H9 (cell line): ENCODE data around the gene RASSF3. TPM values are rescaled to one million over a fixed set of nuclear protein-coding genes. Genes with fewer than 3 reads are reported as not detected.
A peak's percentile ranks its signal among the peaks of the same experiment; 100 is the strongest.

Experiments
- DNase-seq: peaks from one replicate; pipeline ENCODE4 v3.0.0-alpha.2; 2017
- H2AFZ ChIP-seq: one replicate; pipeline ENCODE4 v1.6.1; 2013; ENCODE audit warnings: mild to moderate bottlenecking, low read length, control low read depth, moderate library complexity
- H2AK5ac ChIP-seq: 2 replicates; pipeline ENCODE4 v1.6.1; 2013; ENCODE audit warnings: low read length, control low read depth, mixed read lengths; ENCODE audit not compliant: insufficient read length
- H2BK120ac ChIP-seq: one replicate; pipeline ENCODE4 v1.6.1; 2013; ENCODE audit warnings: low read depth, mild to moderate bottlenecking, low read length, control low read depth, inconsistent platforms; ENCODE audit not compliant: poor library complexity, severe bottlenecking
- H2BK12ac ChIP-seq: 2 replicates; pipeline ENCODE4 v1.6.1; 2013; ENCODE audit warnings: low read length, control low read depth, mixed read lengths, low read depth; ENCODE audit not compliant: insufficient read length
- H2BK15ac ChIP-seq: 2 replicates; pipeline ENCODE4 v1.6.1; 2013; ENCODE audit warnings: low read depth, low read length, control low read depth
- H2BK20ac ChIP-seq: one replicate; pipeline ENCODE4 v1.6.1; 2013; ENCODE audit warnings: low read depth, mild to moderate bottlenecking, low read length, control low read depth, inconsistent platforms; ENCODE audit not compliant: poor library complexity, severe bottlenecking
- H2BK5ac ChIP-seq: 2 replicates; pipeline ENCODE4 v1.6.1; 2013; ENCODE audit warnings: low read length, control low read depth, mixed read lengths; ENCODE audit not compliant: insufficient read length
- H3K14ac ChIP-seq: 2 replicates; pipeline ENCODE4 v1.6.1; 2013; ENCODE audit warnings: low read length, control low read depth; ENCODE audit not compliant: insufficient read depth
- H3K18ac ChIP-seq: 2 replicates; pipeline ENCODE4 v1.6.1; 2013; ENCODE audit warnings: low read depth, mild to moderate bottlenecking, mixed read lengths, low read length, control low read depth; ENCODE audit not compliant: insufficient read length
- H3K23ac ChIP-seq: 2 replicates; pipeline ENCODE4 v1.6.1; 2013; ENCODE audit warnings: low read length, control low read depth, mixed read lengths, low read depth; ENCODE audit not compliant: insufficient read length
- H3K23me2 ChIP-seq: 2 replicates; pipeline ENCODE4 v1.6.1; 2013; ENCODE audit warnings: low read depth, mild to moderate bottlenecking, mixed read lengths, low read length, control low read depth; ENCODE audit not compliant: insufficient read length, poor library complexity, severe bottlenecking
- H3K27ac ChIP-seq: 2 replicates; pipeline ENCODE4 v1.5.1; 2013; ENCODE audit warnings: low read length, control low read depth, mixed read lengths, low read depth; ENCODE audit not compliant: insufficient read length
- H3K27me3 ChIP-seq: 2 replicates; pipeline ENCODE4 v1.6.1; 2013; ENCODE audit warnings: low read length, control low read depth, inconsistent platforms; ENCODE audit not compliant: insufficient read depth
- H3K4ac ChIP-seq: 2 replicates; pipeline ENCODE4 v1.6.1; 2013; ENCODE audit warnings: low read depth, mild to moderate bottlenecking, control low read depth, inconsistent platforms, low read length, moderate library complexity
- H3K4me1 ChIP-seq: 2 replicates; pipeline ENCODE4 v1.6.1; 2013; ENCODE audit warnings: low read length, control low read depth, inconsistent platforms; ENCODE audit not compliant: insufficient read depth
- H3K4me2 ChIP-seq: 2 replicates; pipeline ENCODE4 v1.6.1; 2013; ENCODE audit warnings: low read length, control low read depth, mixed read lengths; ENCODE audit not compliant: insufficient read length, insufficient read depth
- H3K56ac ChIP-seq: 2 replicates; pipeline ENCODE4 v1.6.1; 2013; ENCODE audit warnings: low read depth, mild to moderate bottlenecking, mixed read lengths, low read length, control low read depth; ENCODE audit not compliant: insufficient read length
- H3K79me1 ChIP-seq: 2 replicates; pipeline ENCODE4 v1.6.1; 2013; ENCODE audit warnings: low read depth, mild to moderate bottlenecking, moderate library complexity, low read length, control low read depth, inconsistent platforms; ENCODE audit not compliant: insufficient read depth, poor library complexity, severe bottlenecking
- H3K79me2 ChIP-seq: 2 replicates; pipeline ENCODE4 v1.6.1; 2013; ENCODE audit warnings: low read length, control low read depth, inconsistent platforms; ENCODE audit not compliant: insufficient read depth
- H3K9ac ChIP-seq: 2 replicates; pipeline ENCODE4 v1.6.1; 2013; ENCODE audit warnings: low read length, control low read depth, mixed read lengths; ENCODE audit not compliant: insufficient read length; ENCODE audit errors: extremely low read depth
- H3K9me3 ChIP-seq: one replicate; pipeline ENCODE4 v1.6.1; 2013; ENCODE audit warnings: low read depth, low read length, inconsistent platforms; ENCODE audit not compliant: control insufficient read depth
- H3T11ph ChIP-seq: one replicate; pipeline ENCODE4 v1.6.1; 2013; ENCODE audit warnings: mild to moderate bottlenecking, low read length, control low read depth, inconsistent platforms
- H4K20me1 ChIP-seq: one replicate; pipeline ENCODE4 v1.6.1; 2013; ENCODE audit not compliant: control insufficient read depth, insufficient read length, insufficient read depth
- H4K5ac ChIP-seq: 2 replicates; pipeline ENCODE4 v1.6.1; 2013; ENCODE audit warnings: low read depth, mild to moderate bottlenecking, mixed read lengths, low read length, control low read depth; ENCODE audit not compliant: insufficient read length
- H4K8ac ChIP-seq: replicated peaks from 2 replicates; pipeline ENCODE4 v1.6.1; 2013; ENCODE audit warnings: low read length, control low read depth, mixed read lengths, low read depth; ENCODE audit not compliant: insufficient read length
- H4K91ac ChIP-seq: 2 replicates; pipeline ENCODE4 v1.6.1; 2013; ENCODE audit warnings: low read depth, mild to moderate bottlenecking, moderate library complexity, mixed read lengths, low read length, control low read depth; ENCODE audit not compliant: insufficient read length
- H3K27ac Mint-ChIP-seq, 3 experiments: 2 replicates in 2 of 3; 3 replicates in 1 of 3; pipeline ENCODE4 v1.8.0; 2020 to 2021; ENCODE audit warnings: mixed read lengths in 3 of 3, mild to moderate bottlenecking in 1 of 3, moderate library complexity in 1 of 3
- H3K27me3 Mint-ChIP-seq: 2 replicates; pipeline ENCODE4 v1.8.0; 2021; ENCODE audit warnings: low read depth, mild to moderate bottlenecking, moderate library complexity, mixed read lengths
- H3K36me3 Mint-ChIP-seq, 3 experiments: 2 replicates in 2 of 3; 3 replicates in 1 of 3; pipeline ENCODE4 v1.8.0; 2020 to 2021; ENCODE audit warnings: low read depth in 3 of 3, mixed read lengths in 3 of 3; ENCODE audit not compliant: insufficient read depth in 1 of 3
- H3K4me1 Mint-ChIP-seq, 2 experiments: 2 replicates each; pipeline ENCODE4 v1.8.0; 2020; ENCODE audit warnings: mixed read lengths in 2 of 2
- H3K4me3 Mint-ChIP-seq, 2 experiments: 2 replicates in 1 of 2; 3 replicates in 1 of 2; pipeline ENCODE4 v1.8.0; 2020 to 2021; ENCODE audit warnings: mild to moderate bottlenecking in 2 of 2, mixed read lengths in 2 of 2, moderate library complexity in 1 of 2
- H3K9me3 Mint-ChIP-seq, 2 experiments: 2 replicates in 1 of 2; 3 replicates in 1 of 2; pipeline ENCODE4 v1.8.0; 2020; ENCODE audit warnings: mild to moderate bottlenecking in 2 of 2, mixed read lengths in 2 of 2, moderate library complexity in 1 of 2
- CTCF ChIP-seq: fragments of 200-600 bp; sonication (generic); conservative IDR thresholded peaks from 3 replicates; pipeline ENCODE4 v1.8.0; 2021; ENCODE audit warnings: antibody characterized with exemption, mild to moderate bottlenecking
- WGBS: extraction: QIAGEN DNeasy Blood & Tissue Kit; methylation state at CpG from one replicate; pipeline ENCODE4 v1.1.7; 2013; ENCODE audit warnings: missing lambda C conversion rate, low lambda C conversion rate, mixed read lengths; ENCODE audit not compliant: insufficient read length; ENCODE audit errors: extremely low coverage; 5-methylcytosine and 5-hydroxymethylcytosine counted together
- total RNA-seq: library from RNA; stranded (reverse); gene quantifications from 2 replicates; pipeline ENCODE4 v1.2.1, GENCODE V29; 2021

The RASSF3 gene
- total RNA-seq, 1 experiment from 2014 or later, result 45.1 TPM

GRCh38 chr12:64682572-64683277, 72.4 kb downstream of the RASSF3 start:
- no peaks in the 10 kb centered on the region for H3K27me3 ChIP-seq
- Mint-ChIP-seq H3K4me3 (0 out of 5 replicates have a peak overlapping the region, but pooled peaks of 1 of the 2 experiments have one; percentile 25), H3K4me1 (peaks cover 42 to 43% of the 10 kb centered on the region in 2 experiments), H3K9me3 (no peaks in the 10 kb centered on the region), H3K36me3 (peaks cover 6 to 31% (median 28%) of the 10 kb centered on the region in 3 experiments; a peak in 6 of 7 replicates), H3K27ac (peak overlapping the region; percentile 44 to 98 (median 96)), H3K27me3 (no peaks in the 10 kb centered on the region)
- no CpG with 5 or more reads among the region's 6 CpGs for whole genome bisulfite sequencing
- H2BK12ac ChIP-seq, result no peak overlapping the region
- H3K18ac ChIP-seq, result no peak overlapping the region
- no peak overlapping the region for H3T11ph ChIP-seq
- H2BK15ac ChIP-seq, result no peak overlapping the region
- H2AFZ ChIP-seq, result no peak overlapping the region
- H4K91ac ChIP-seq, result no peak overlapping the region
- H3K4me2 ChIP-seq, result no peak overlapping the region
- H3K79me1 ChIP-seq, result no peaks in the 10 kb centered on the region
- no peak for TF ChIP-seq CTCF
- no peak overlapping the region for H3K56ac ChIP-seq
- H3K23me2 ChIP-seq, result no peaks in the 10 kb centered on the region
- H2BK120ac ChIP-seq, result no peak overlapping the region
- DNase-seq, result no peak
- no peak overlapping the region for H2BK20ac ChIP-seq
- H3K4me1 ChIP-seq, result peaks cover 10% of the 10 kb centered on the region; the same call in 1 of the 2 replicates
- no peak overlapping the region for H2AK5ac ChIP-seq
- H3K27ac ChIP-seq, result no peak overlapping the region
- no peaks in the 10 kb centered on the region for H4K20me1 ChIP-seq
- no peak overlapping the region for H4K8ac ChIP-seq
- H3K23ac ChIP-seq, result no peak overlapping the region
- no peak overlapping the region for H3K14ac ChIP-seq
- no peak overlapping the region for H3K4ac ChIP-seq
- no peaks in the 10 kb centered on the region for H3K9me3 ChIP-seq
- no peak overlapping the region for H2BK5ac ChIP-seq
- H4K5ac ChIP-seq, result no peak overlapping the region
- peaks cover 2% of the 10 kb centered on the region; the same call in 1 of the 2 replicates for H3K79me2 ChIP-seq
- H3K9ac ChIP-seq, result no peak overlapping the region
